Adrenal gland (tissue), 12 donors: ENCODE data around the gene SLC47A2. TPM values are rescaled to one million over a fixed set of nuclear protein-coding genes. Genes with fewer than 3 reads are reported as not detected.

Experiments
- DNase-seq, 7 donors: peaks; one replicate each; pipeline ENCODE4 v3.0.0-alpha.2; 2019 to 2020
- H3K27ac ChIP-seq, 5 donors: fragments of 200-600 bp; sonication (generic) in 4 of 5; 1 replicate in 3 of 5; 2 replicates in 2 of 5; pipeline versions ENCODE4 v1.5.1 to v1.8.0; 2016 to 2020; ENCODE audit warnings: mild to moderate bottlenecking in 1 of 5
- H3K27me3 ChIP-seq: fragments of 200-600 bp; 2 replicates; pipeline ENCODE4 v1.8.0; 2021
- H3K36me3 ChIP-seq, 2 donors: fragments of 200-600 bp; replicated peaks in 1 of 2; 1 replicate in 1 of 2; 2 replicates in 1 of 2; pipeline versions ENCODE4 v1.5.1 to v1.8.0; 2018 to 2022
- H3K4me1 ChIP-seq, 2 donors: fragments of 200-600 bp; replicated peaks in 1 of 2; 1 replicate in 1 of 2; 2 replicates in 1 of 2; pipeline versions ENCODE4 v1.5.1 to v1.8.0; 2018 to 2021
- H3K4me3 ChIP-seq, 4 donors: fragments of 200-600 bp; sonication (generic) in 3 of 4; one replicate each; pipeline ENCODE4 v1.5.1; 2016 to 2018
- H3K9me3 ChIP-seq, 3 donors: fragments of 200-600 bp; sonication (generic) in 1 of 3; replicated peaks in 1 of 3; 1 replicate in 2 of 3; 2 replicates in 1 of 3; pipeline versions ENCODE4 v1.5.1 to v1.8.0; 2016 to 2021
- POLR2A ChIP-seq, 2 donors: fragments of 450-650 bp; IDR thresholded peaks; one replicate each; pipeline ENCODE4 v1.6.1; 2017; ENCODE audit warnings: antibody characterized with exemption in 2 of 2, mild to moderate bottlenecking in 2 of 2, moderate library complexity in 1 of 2
- WGBS, 4 donors: extraction: QIAGEN DNeasy Blood & Tissue Kit in 2 of 4; methylation state at CpG; one replicate each; pipeline versions ENCODE4 v1.1.5 to v1.1.7; 2013 to 2017; 5-methylcytosine and 5-hydroxymethylcytosine counted together
- intact Hi-C, 2 donors: fragments of 100-400 bp; cut with DNase I; formaldehyde crosslinking; loops; one replicate each; pipeline versions ENCODE4 v1.14.1 to v1.15.0; 2022 to 2023
- polyA plus RNA-seq, 3 donors: library from polyadenylated mRNA; stranded (reverse); fragments of 200-250 nt in 2 of 3; fragments of 350-450 nt in 1 of 3; fragmentation: Illumina TruSeq in 1 of 3; extraction: RNeasy Lipid Tissue Mini Kit (QIAGEN cat#74804) in 1 of 3; gene quantifications; one replicate each; pipeline ENCODE4 v1.2.3, GENCODE V29; 2013 to 2014
- total RNA-seq, 9 donors: library from RNA; depleted of rRNA in 4 of 9; stranded (reverse); fragments of >200 nt in 4 of 9; fragments of 120-200 nt in 1 of 9; fragmentation: NEBNext Ultra II Directional in 1 of 9; extraction: Animal tissue kit (Norgen Biotek cat#: 25700) in 1 of 9; gene quantifications; one replicate each; pipeline versions ENCODE4 v1.1.0 to v1.2.4, GENCODE V29; 2013 to 2023
- TF ChIP-seq, protein P1 (sequence below), 6 experiments: fragments of 450-650 bp in 4 of 6; fragments of 200-600 bp in 2 of 6; sonication (generic) in 1 of 6; IDR thresholded peaks; 1 replicate in 5 of 6; 2 replicates in 1 of 6; pipeline versions ENCODE4 v1.5.1 to v1.8.0; 2016 to 2021; ENCODE audit warnings: antibody characterized with exemption in 6 of 6, mild to moderate bottlenecking in 2 of 6, moderate library complexity in 1 of 6
- donor health status: healthy with polysubstance abuse.
- donor health status: Bipolar disorder and iron deficiency.
- donor health status: DM: yes; HTN: yes; CAD: no.
- donor health status: DM: no; HTN: no; CAD: no.
- donor health status: DM: no; HTN: no; CAD: no.
- donor health status: DM: yes; HTN: yes; CAD: no.

Gene SLC47A2
- total and polyA plus RNA-seq, 12 donors = 0.10 to 1.3 (median 0.32) TPM; not detected in 8

DNA sequence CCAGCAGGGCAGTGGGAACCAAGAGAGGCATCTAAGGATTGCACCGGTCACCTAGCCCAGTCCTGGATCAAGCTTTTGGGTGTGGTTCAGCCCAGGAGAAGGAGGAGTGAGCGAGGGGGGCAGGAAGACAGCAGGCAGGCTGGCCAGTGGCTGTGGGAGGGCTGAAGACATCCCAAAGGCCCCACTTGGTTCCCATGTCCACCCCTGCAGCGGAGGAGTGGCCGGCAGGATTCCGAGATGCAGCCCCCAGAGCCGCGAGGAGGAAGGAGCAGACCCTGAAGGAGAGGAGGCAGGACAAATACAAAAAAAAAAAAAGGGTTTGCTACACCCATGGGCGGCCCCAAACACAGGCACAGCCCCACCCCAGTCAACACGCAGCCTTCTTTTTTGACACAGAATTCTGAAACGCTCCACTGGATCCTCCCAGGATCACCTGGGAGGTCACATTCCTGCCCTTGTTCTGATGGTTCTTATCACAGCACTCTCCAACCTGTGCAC is 1.1 kb upstream of the SLC47A2 start:
- Histone ChIP-seq H3K4me1 (peaks cover 0 to 6% of the 10 kb centered on the region in 2 donors), H3K27ac (no peak overlapping the region), H3K9me3 (no peaks in the 10 kb centered on the region), H3K36me3 (no peaks in the 10 kb centered on the region), H3K27me3 (no peaks in the 10 kb centered on the region), H3K4me3 (no peak overlapping the region)
- DNase-seq = peak in 1 of 7 donors; percentile 6
- TF ChIP-seq, protein P1, sequence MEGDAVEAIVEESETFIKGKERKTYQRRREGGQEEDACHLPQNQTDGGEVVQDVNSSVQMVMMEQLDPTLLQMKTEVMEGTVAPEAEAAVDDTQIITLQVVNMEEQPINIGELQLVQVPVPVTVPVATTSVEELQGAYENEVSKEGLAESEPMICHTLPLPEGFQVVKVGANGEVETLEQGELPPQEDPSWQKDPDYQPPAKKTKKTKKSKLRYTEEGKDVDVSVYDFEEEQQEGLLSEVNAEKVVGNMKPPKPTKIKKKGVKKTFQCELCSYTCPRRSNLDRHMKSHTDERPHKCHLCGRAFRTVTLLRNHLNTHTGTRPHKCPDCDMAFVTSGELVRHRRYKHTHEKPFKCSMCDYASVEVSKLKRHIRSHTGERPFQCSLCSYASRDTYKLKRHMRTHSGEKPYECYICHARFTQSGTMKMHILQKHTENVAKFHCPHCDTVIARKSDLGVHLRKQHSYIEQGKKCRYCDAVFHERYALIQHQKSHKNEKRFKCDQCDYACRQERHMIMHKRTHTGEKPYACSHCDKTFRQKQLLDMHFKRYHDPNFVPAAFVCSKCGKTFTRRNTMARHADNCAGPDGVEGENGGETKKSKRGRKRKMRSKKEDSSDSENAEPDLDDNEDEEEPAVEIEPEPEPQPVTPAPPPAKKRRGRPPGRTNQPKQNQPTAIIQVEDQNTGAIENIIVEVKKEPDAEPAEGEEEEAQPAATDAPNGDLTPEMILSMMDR (IDR thresholded peaks at IDR 0.05) = no peak
- no peak for TF ChIP-seq POLR2A (IDR thresholded peaks at IDR 0.05)
- intact Hi-C loops = no loop called here
- WGBS, 4 donors = 92 to 96% (median 93%) methylated on average over 10 of the region's 10 CpGs

GRCh38 chr17:19717031-19717360 is 612 bp upstream of the SLC47A2 start:
- intact Hi-C loops = no loop called here
- Histone ChIP-seq H3K27me3 (no peaks in the 10 kb centered on the region), H3K9me3 (no peaks in the 10 kb centered on the region), H3K4me3 (no peak overlapping the region), H3K27ac (no peak overlapping the region), H3K36me3 (no peaks in the 10 kb centered on the region), H3K4me1 (peaks cover 0 to 6% of the 10 kb centered on the region in 2 donors)
- WGBS, 4 donors = 86 to 97% (median 92%) methylated on average over 2 to 7 of the region's 7 CpGs
- no peak for TF ChIP-seq POLR2A (IDR thresholded peaks at IDR 0.05)
- TF ChIP-seq, protein P1 (IDR thresholded peaks at IDR 0.05) = no peak
- no peak for DNase-seq

DNA sequence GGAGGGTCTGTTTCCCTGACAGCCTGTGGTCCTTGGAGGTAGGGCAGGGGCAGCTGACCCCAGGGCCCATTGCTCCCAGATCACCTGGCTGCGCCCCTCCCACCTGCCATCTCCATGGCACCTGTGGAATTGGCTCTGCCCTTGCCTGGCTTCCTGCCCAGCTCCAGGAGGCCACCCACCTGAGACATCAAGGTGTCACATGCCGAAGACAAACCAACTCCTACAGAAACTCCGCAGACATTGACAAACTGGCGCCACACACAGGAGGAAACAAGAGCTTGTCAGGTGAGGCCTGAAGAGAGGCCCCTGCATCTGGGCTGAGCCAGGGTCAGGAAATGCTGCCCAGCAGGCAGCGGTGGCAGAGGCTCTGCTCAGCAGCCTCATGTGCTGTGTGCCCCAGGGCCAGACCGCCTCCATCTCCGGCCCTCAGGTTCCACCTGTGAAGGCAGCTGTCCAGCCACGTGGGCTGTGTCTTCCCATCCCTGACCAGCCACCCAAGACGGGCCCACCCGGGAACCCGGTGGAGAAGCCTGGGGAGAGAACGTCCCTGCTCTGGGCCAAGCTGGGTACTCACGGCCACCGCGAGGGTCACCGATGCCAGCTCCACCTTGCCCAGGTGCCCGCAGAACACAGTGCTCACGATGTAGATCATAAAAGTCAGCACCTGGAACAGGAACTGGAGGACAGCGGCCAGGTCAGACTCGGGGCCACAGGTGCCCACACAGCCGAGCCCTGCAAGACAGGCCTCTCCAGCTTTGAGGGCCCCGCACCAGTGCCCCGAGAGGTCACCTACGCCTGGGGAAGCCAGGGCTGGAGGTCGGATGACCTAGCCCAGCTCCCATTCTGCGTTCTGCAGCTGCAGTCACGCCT is 1.6 kb downstream of the SLC47A2 start:
- Histone ChIP-seq H3K4me3 (no peak overlapping the region), H3K27me3 (no peaks in the 10 kb centered on the region), H3K36me3 (no peaks in the 10 kb centered on the region), H3K4me1 (no peaks in the 10 kb centered on the region), H3K9me3 (no peaks in the 10 kb centered on the region), H3K27ac (no peak overlapping the region)
- intact Hi-C loops = no loop called here
- 87 to 94% (median 92%) methylated on average over 3 to 27 of the region's 27 CpGs for WGBS, 4 donors
- no peak for DNase-seq
- no peak for TF ChIP-seq POLR2A (IDR thresholded peaks at IDR 0.05)
- TF ChIP-seq, protein P1 (IDR thresholded peaks at IDR 0.05) = no peak

DNA sequence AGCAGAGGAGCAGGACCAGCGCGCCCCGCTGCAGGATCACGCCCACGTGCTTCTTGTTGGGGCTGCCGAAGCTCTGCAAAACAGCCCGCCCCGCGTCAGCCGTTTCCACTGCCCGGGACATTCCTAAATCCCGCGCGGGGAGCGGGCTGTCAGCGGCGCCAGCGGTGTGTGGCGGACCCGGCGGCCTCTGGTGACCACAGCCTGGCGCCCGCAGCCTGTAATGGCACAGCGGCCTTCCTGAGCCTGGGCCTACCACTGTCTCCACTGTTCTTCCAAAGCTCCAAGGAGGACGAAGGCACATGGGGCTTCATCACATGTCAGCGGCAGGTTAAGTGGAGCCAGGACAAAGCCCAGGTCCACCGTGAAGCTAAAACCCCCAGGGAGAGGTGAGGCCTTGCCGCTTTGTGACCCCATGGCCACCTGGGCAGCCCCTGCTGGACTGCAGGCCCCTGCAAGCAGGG is 2.5 kb downstream of the SLC47A2 start:
- WGBS, 4 donors = 92 to 96% (median 94%) methylated on average over 21 to 28 of the region's 28 CpGs
- Histone ChIP-seq H3K36me3 (no peaks in the 10 kb centered on the region), H3K9me3 (no peaks in the 10 kb centered on the region), H3K4me1 (no peaks in the 10 kb centered on the region), H3K4me3 (no peak overlapping the region), H3K27me3 (no peaks in the 10 kb centered on the region), H3K27ac (no peak overlapping the region)
- TF ChIP-seq POLR2A (IDR thresholded peaks at IDR 0.05) = no peak
- TF ChIP-seq, protein P1 (IDR thresholded peaks at IDR 0.05) = no peak
- intact Hi-C loops = no loop called here
- DNase-seq = no peak
